C1 segment of cervical spinal cord (tissue), 14 donors: ENCODE measurements around the gene CNTNAP4.
A peak's percentile ranks its signal among the peaks of the same experiment; 100 is the strongest.

ENCODE experiments used
- DNase-seq, 14 donors: peaks; one replicate each; lab custom pipeline; 2025; lab: John Stamatoyannopoulos, UW

Gene CNTNAP4

DNA sequence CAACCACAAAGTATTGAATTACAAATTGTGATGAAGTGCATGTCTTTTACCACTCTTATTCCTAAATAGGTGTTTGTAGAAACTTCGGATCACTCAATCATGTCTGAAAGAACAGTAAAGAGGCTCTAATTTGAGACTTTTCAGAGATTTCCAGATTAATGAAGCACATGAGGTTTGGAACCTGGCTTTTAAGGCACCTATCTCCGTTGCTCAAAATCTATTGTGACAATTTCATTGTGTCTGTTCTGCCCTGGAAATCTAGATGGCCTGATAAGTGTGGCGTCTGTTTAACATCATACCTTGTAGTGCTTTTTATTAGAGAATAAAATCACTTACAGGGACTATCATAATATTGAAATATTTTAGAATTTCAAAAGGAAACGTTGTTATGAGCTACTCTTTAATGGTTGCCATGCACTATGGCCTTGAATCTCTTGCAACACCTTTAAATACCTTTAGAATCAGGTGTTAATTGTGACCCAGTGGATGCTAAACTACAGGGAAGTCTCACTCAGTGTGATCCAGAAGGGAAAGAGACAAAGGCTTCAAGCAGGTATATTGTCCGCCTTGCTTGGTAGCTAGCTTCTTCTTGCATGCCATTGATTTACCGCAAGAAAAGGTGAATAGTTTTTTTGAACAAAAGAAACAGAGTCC, 210.3 kb downstream of the CNTNAP4 start:
- no peak for DNase-seq

DNA sequence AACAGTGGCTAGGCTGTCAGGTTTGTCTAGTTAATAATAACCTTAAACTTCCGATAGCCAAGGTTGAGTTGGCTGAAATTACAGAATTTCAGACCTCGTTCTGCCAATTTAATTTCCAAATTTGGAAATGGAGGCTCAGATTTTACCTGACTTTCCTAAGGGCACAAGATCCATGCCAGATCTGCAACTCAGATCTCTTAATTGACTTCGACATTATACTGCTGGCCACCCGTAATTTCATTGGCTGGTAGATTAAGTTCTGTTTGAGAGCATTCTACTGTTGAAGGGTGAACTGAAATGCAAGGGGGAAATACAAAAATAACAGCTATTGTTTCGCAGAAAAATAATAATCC, 210.8 kb downstream of the CNTNAP4 start:
- DNase-seq: no peak

DNA sequence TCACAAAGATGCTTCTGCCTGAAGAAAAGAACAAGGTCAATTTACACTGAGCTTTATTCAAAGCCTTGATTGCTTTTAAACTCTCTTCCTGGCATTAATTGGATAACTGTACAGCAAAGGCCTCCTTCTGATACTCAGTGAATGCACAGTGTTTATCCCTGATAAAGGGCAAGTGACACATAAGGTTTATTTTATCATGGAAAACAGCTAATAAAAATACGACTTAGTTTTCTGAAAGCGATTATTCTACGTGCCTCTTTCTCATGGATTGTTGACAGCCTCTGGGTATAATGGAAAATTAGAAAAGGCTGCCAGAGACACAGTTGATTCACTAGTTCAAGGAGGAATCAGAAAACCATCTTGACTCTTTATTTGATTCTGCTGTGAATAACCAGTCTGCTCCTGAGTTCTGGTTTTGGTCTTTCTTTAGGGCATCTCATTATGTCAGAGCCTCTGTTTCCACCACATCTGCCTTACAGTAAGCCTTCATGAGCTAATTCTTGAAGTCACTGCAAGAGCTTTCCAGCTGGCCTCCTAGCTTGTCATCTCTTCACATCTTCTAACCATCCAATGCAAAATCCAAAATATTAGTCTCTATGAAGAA, 212.9 kb downstream of the CNTNAP4 start:
- DNase-seq: no peak

DNA sequence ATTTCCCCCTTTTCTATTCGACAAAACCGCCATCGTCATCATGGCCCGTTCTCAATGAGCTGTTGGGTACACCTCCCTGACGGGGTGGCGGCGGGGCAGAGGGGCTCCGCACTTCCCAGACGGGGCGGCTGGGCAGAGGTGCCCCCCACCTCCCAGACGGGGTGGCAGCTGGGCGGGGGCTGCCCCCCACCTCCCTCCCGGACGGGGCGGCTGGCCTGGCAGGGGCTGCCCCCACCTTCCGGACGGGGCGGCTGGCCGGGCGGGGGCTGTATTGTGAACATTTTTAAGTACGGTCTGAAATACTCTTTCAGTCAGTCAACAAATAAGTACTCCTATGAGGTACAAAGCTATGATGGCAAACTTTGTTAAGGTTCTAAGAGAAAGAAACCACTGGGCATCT, 222.8 kb downstream of the CNTNAP4 start:
- DNase-seq: no peak

DNA sequence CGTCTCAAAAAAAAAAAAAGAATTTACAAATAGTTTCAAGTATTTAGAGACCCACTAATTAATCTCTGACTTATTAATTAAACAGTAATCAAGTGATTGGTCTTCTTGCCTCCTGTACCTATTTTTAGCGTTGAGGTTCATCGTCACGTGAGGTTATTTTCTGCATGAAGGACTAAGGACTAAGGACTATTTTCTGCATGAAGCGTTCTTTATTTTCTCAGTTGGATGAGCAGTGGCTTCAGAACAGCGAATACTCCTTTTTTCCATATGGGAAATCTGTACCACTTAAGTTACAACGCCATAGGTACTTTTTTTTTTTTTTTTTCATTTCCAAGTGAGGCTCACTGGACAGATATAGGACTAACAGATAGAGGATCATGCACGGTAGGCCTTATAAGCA, 224.9 kb downstream of the CNTNAP4 start:
- DNase-seq: no peak

DNA sequence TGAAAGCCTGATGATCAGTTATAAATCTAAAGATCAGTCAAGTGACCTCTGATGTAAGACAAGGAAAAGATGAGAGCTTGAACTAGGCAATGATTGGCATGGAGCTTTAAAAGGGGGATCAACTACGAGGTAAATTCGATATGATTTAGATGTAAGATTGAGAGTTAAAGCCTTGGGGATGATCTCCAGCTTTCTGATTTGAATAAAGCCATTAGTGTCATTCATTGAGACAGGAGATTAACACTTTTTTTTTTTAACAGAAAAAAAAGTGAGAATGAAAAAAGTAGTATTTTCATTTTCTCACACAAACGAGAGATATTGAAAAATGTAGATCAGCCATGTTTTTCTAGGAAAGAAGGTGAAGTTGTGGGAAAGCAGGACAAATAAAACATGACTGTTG, 225.4 kb downstream of the CNTNAP4 start:
- DNase-seq: no peak

DNA sequence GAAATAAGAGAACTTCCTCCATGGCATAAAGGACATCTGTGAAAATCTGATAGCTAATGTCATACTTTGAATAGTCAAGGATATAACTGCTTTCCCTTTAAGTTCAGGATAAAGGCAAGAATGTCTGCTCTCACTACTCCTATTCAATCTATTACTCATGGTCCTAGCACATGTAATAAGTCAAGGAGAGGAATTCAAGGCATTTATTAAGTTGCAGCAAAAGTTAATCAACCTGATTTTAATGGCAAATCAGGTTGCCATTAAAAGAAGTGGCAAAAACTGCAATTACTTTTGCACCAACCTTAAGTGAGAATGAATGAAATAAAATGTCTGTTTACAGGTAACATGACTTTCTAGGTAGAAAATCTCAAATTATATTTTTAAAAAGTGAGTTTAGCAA, 225.9 kb downstream of the CNTNAP4 start:
- DNase-seq: no peak

DNA sequence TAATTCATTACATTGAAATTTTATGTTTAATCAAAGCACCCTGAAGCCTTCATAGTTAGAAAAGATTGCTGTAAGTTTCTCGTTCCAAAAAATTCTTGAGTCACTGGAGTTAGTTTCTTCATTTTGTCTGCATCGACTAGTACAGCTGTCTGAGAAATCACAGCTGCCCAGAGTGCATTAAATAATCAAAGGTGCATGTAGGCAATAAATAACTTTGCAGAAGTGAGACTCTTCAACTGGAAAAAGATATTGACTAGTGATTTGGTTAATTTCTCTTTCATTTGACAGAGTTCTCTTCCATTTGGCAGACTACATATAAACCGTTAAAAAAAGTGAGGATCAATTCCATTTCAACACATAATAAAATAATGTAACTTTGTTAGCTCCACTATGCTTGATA, 234.0 kb downstream of the CNTNAP4 start:
- no peak for DNase-seq

DNA sequence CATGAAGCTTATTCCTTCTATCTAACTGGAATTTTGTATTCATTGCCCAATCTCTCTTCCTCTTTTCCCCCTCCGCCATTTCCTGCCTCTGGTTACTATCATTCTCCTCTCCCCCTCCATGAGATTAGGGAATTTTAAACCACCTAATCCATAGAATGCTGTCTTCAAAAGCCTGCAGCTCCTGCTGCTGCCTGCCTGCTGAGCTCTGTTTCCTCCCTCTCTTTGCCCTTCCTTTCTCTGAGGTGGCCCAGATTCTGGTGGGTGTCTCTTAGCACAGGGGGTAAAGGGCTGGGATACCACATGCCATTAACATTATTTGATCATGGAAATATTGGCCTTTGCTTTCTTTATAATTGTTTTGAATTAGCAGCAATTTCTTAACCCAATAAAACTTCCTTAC, 241.6 kb downstream of the CNTNAP4 start:
- peak in 1 of 14 donors; percentile 0 for DNase-seq

DNA sequence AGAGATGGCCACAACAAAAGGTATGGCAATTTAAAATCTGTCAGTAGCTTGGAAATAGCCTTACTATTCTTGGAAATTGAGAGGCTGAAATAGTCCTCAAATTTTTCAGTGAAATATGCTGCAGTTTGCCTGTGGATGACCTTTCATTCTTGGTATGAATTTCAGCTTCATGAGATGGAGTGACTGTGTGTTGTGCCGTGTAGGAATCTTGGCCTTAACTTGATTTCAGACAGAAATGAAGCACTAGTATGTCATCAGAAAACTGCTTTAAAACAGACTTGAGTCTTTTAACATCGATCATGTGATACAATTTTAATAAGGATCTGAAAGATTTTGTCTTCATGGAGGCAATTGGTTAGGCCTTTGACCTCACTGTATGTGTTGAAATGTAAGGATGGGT, 247.2 kb downstream of the CNTNAP4 start:
- no peak for DNase-seq

DNA sequence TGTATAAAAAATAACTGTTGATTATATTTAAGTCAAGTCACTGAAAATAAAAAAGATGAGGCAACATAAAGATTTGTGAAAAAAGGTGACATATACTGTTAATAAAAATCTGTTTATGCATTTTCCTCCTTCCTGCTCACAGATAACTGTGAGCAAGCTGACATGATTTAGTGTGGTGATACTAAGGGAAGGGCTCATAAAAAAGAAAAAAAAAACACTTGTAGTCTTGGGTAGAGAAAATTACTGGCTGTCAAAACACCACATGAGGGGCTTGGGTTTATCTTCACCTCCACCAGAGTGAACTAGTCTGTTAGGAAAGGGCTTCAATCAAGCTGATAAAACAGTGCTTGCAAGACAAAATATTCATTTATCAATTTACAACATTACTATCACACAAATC, 247.6 kb downstream of the CNTNAP4 start:
- DNase-seq: no peak

DNA sequence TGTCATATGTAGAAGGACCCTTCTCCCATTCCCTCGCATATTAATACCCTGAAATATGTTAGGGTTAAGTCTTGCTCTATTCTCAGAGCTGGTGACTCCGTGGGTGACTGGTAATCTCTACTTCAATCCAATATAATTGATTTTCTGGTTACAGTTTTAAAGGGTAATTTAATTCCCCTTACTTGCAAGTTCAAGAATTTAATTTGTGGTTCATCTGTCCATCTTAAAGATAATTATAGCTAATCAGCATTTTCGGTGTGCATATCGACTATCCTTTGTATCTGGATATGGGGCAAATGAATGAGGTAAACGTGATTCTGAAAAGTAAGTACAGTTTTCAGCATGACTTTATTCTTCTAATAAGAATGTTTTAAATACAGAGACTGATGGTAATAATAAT, 250.0 kb downstream of the CNTNAP4 start:
- no peak for DNase-seq

DNA sequence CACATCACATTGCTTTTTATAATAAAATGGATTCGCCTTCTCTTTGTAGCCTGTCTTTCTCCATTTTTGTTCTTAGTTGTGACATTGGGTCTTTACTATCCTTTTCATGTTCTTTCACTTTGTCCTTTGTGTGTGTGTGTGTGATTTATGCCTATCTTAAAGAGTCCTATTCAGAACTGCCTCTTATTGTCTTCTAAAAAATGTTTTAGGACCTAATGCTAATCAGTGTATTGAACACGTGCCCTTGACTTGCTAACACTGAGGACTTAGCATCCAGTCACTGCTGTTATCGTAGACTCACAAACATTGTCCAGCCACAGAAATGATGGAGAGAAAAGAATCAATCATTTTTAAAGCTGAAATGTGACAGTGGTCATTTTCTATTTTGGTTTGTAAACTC, 251.9 kb downstream of the CNTNAP4 start:
- DNase-seq: no peak

DNA sequence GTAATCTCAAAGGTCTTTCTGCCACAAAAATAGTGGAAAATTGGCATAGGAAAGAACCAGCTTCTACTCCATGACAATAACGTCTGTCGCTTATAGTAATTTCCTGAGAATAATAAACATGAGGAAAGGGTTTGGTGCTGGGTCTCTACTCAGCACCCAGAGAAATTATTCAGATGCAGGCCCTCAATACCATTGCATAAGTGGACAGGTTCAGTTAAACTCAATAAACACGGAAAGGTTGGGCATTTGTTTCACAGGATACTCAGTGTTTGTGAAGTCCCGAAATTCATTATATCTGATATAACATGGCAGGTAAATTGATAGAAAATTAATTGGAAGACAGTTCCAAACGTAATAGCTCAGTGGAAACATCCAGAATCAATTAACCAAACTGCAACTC, 254.0 kb downstream of the CNTNAP4 start:
- DNase-seq: no peak

DNA sequence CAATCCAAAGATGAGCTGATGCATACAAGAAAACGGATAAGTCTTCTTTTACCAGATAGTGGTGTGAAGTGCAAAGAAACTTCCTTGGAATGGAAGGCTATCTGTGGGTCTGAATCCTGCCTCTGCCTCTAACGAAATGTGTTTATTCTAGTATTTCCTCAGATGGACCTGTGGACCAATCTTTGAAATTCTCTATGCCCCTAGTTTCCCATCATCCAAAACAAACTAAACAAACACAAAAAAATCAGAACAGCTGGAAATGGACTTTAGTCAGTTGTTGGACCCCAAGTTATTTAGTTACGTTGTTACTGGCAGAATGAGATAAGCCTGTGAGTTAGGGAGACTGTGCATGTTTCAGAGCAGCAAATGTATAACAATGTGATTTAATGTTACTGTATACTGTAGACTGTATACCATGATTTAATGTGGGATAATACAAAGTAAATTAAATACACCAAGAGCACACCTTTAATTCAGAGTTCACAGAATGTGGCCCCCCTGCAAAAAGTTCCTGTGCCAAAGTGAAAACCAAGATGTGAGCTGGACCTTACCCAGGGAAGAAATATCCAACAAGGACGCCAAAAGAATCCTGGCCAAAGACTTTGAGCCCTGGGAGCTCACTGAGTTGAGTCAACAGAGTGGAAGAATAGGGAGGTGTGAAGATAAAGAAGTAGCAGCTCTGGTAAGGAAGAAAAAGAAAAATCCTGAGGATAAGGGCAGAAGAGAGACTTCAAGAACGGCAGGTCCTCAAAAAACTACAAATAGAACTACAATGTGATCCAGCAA, 255.2 kb downstream of the CNTNAP4 start:
- no peak for DNase-seq

DNA sequence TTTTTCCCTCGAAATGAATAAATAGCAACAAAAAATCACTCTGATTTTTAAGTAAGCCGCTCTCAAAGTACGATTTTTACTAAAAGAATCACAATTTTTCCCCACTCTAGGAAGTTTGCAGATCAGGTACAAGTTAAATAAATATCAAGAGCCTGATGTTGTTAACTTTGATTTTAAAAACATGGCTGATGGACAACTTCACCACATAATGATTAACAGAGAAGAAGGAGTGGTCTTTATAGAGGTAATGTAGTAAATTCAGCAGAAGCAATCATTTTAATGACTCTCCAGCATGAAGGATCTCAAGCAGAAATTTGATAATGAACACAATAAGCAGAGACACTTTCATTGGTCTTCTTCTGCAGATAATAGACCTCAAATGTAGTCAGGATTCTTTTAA, 262.4 kb downstream of the CNTNAP4 start:
- DNase-seq: no peak

DNA sequence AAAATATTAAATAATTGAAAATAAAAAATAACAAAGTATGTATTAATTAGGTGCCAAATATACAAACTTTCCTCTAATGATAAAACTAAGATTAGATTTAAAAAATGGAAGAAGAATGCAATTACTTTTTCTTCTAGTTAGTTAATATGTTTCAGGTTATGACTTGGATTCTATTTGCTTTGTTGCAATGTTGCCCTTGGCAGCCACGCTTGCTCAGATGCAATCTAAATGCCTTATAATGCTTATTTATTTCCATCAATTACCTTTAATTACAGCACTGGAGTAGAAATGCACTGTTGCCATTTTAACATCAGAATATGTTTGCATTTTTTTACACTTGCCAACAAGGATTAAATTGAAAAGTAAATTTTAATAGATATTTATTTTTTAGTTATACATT, 263.9 kb downstream of the CNTNAP4 start:
- no peak for DNase-seq

DNA sequence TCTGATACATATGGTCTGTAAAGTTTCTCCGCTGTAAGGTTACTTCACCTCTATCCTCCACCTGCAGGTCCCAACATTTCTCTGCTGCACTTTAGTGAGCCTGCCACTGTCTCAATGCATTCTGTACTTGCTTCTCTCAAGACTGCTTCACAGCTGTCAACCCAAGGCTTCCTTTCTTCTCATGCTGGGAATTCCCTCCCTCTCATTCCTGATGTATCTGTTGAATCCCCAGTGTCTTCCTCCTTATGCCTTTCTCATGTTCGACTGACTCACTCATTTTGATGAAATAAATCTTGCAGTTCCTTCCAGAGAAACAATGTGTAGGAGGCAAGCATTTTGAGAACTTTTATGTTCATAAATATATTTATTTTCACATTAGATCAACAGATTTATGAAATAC, 288.3 kb downstream of the CNTNAP4 start:
- DNase-seq: no peak

DNA sequence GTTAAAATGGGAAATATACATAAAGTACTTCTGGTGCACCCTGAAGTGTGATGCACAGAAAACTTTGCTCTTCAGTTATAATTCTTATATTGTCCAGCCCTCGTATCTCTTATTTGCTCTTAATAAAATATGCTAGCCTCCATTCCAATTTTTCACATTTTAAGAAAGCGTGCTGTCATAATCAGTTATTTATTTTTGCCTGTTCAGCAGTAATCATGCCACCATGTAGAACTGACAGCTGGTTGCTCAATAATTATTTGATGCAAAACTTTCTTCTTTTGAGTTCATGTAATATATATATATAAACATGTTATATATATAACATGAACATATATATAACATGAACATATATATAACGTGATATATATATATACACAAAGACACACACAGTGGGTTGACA, 294.6 kb downstream of the CNTNAP4 start:
- no peak for DNase-seq

DNA sequence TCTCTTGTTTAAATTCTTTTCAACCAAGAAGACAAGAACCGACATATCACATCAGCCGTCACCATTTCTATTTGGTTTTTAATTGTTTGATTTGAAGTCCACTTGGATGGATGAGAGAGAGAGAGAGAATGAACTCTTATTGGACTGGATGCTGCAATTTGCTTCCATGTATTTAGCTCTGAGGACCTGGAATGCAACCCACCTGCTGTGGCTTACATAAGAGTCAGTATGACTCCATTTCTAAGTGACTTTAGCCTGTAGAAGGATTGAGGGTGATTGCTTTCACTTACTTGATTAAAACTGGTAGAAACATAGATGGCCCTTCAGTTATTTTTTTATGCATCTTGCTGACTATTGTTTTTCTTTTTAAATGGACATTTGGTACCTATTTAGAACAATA, 296.1 kb downstream of the CNTNAP4 start:
- no peak for DNase-seq

DNA sequence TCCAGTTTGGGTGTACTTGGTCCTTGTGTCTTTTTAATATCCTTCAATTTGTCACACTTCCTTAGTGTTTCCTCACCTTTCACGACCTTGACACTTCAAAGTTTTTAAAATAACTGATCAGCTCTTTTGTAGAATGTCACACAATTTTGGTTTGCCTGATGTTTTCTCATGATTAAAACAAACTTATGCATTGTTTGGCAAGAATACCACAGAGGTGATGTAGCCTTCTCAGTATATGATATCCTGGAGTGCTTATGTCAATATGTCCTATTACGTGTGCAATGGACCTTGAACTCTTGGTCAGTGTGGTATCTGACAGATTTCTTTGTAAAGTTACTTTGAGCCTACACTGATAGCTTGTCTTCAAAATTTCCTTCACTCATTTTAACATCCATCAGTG, 297.4 kb downstream of the CNTNAP4 start:
- no peak for DNase-seq

DNA sequence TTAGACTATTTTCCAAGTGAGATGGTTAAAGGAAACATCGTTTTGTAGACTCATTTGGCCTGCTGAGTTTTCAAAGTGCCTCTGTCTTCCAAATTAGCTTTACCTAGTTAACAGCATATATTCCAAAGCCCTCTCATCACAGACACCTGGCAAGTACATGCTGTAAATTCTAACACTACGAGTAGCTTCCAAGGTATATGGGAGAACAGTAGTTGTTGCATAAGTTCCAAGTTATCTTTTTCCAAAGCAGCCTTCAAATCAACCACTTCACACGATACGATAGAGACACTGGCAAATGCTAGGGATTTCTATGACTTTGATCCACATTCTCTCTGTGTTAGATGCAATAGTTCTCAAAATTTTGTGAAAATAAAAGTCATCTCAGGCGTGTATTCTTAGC, 299.3 kb downstream of the CNTNAP4 start:
- no peak for DNase-seq

DNA sequence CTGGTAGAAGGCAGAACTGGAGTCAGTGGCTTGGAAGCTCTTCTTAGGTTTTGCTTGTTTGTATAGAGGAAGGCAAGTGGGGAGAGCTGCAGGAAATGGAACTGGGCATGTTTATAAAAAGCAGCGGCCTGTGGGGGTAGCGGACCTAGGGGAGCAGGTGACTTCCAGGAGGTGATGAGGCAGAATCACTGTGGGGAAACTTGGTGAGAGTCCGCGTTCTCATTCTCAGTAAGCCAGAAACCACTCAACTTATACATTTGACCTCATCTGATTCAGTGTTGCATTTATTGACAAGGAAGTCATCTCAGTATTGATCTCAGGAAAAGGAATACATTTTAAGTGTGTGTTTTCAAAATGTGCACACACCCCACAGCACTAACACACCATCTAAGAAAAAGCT, 299.8 kb downstream of the CNTNAP4 start:
- DNase-seq: no peak
